OCI-LY1 (cell line): ENCODE results near the gene ADCY1.

Source experiments
- H2AFZ ChIP-seq: fragments of 200-600 bp; sonication (generic), shearing (Covaris generic); 2 replicates; pipeline ENCODE4 v1.6.0; 2014; ENCODE audit warnings: antibody characterized with exemption, mild to moderate bottlenecking, low read length
- H3F3A ChIP-seq: fragments of 200-600 bp; sonication (generic), shearing (Covaris generic); 2 replicates; pipeline ENCODE4 v1.6.0; 2014; ENCODE audit warnings: mild to moderate bottlenecking, antibody characterized with exemption, low read length, moderate library complexity; ENCODE audit not compliant: insufficient read depth
- H3K27ac ChIP-seq: fragments of 200-600 bp; sonication (generic); 2 replicates; pipeline ENCODE4 v1.5.1; 2014; ENCODE audit warnings: low read length, mixed run types, mild to moderate bottlenecking, low read depth; ENCODE audit not compliant: poor library complexity, severe bottlenecking
- H3K27me3 ChIP-seq: fragments of 200-600 bp; sonication (generic); 2 replicates; pipeline ENCODE4 v1.6.0; 2014; ENCODE audit warnings: antibody characterized with exemption, mild to moderate bottlenecking, low read length, moderate library complexity; ENCODE audit not compliant: insufficient read depth
- H3K36me3 ChIP-seq: fragments of 200-600 bp; sonication (generic); 2 replicates; pipeline ENCODE4 v1.6.1; 2014; ENCODE audit warnings: mild to moderate bottlenecking, antibody characterized with exemption, low read length, moderate library complexity, mixed read lengths; ENCODE audit not compliant: insufficient read depth
- H3K4me1 ChIP-seq: fragments of 200-600 bp; sonication (generic); 2 replicates; pipeline ENCODE4 v1.5.1; 2014; ENCODE audit warnings: mild to moderate bottlenecking, low read length, moderate library complexity; ENCODE audit not compliant: insufficient read depth, severe bottlenecking
- H3K4me2 ChIP-seq: fragments of 200-600 bp; sonication (generic), shearing (Covaris generic); 2 replicates; pipeline ENCODE4 v1.6.1; 2014; ENCODE audit warnings: low read length
- H3K4me3 ChIP-seq: fragments of 200-600 bp; sonication (generic); 2 replicates; pipeline ENCODE4 v1.5.1; 2014; ENCODE audit warnings: low read length, low read depth, mild to moderate bottlenecking, mixed read lengths; ENCODE audit not compliant: poor library complexity, severe bottlenecking
- H3K79me2 ChIP-seq: fragments of 200-600 bp; shearing (Covaris generic); 2 replicates; pipeline ENCODE4 v1.6.1; 2016; ENCODE audit warnings: mixed run types, low read length, mixed read lengths; ENCODE audit not compliant: insufficient read depth
- H3K9ac ChIP-seq: fragments of 200-600 bp; sonication (generic), shearing (Covaris generic); 2 replicates; pipeline ENCODE4 v1.6.1; 2014; ENCODE audit warnings: mild to moderate bottlenecking, low read length, mixed read lengths
- H3K9me2 ChIP-seq: fragments of 200-600 bp; sonication (generic), shearing (Covaris generic); 2 replicates; pipeline ENCODE4 v1.6.1; 2014; ENCODE audit warnings: low read depth, mild to moderate bottlenecking, low read length, mixed read lengths
- H3K9me3 ChIP-seq: fragments of 200-600 bp; shearing (Covaris generic); 2 replicates; pipeline ENCODE4 v1.6.1; 2014; ENCODE audit warnings: low read length, mixed read lengths
- H4K20me1 ChIP-seq: fragments of 200-600 bp; sonication (generic), shearing (Covaris generic); 2 replicates; pipeline ENCODE4 v1.6.0; 2016; ENCODE audit warnings: mild to moderate bottlenecking, low read length; ENCODE audit not compliant: insufficient read depth
- CTCF ChIP-seq: fragments of 200-600 bp; sonication (generic), shearing (Covaris generic); IDR thresholded peaks from 2 replicates; pipeline ENCODE4 v1.5.1; 2017; ENCODE audit warnings: mild to moderate bottlenecking, antibody characterized with exemption, low read length, moderate library complexity, mixed read lengths
- EZH2 ChIP-seq: fragments of 200-600 bp; sonication (generic), shearing (Covaris generic); IDR thresholded peaks from 2 replicates; pipeline ENCODE4 v1.8.0; 2017; ENCODE audit warnings: borderline replicate concordance, mixed run types, mild to moderate bottlenecking, antibody characterized with exemption, low read length, moderate library complexity, mixed read lengths

Gene ADCY1

DNA sequence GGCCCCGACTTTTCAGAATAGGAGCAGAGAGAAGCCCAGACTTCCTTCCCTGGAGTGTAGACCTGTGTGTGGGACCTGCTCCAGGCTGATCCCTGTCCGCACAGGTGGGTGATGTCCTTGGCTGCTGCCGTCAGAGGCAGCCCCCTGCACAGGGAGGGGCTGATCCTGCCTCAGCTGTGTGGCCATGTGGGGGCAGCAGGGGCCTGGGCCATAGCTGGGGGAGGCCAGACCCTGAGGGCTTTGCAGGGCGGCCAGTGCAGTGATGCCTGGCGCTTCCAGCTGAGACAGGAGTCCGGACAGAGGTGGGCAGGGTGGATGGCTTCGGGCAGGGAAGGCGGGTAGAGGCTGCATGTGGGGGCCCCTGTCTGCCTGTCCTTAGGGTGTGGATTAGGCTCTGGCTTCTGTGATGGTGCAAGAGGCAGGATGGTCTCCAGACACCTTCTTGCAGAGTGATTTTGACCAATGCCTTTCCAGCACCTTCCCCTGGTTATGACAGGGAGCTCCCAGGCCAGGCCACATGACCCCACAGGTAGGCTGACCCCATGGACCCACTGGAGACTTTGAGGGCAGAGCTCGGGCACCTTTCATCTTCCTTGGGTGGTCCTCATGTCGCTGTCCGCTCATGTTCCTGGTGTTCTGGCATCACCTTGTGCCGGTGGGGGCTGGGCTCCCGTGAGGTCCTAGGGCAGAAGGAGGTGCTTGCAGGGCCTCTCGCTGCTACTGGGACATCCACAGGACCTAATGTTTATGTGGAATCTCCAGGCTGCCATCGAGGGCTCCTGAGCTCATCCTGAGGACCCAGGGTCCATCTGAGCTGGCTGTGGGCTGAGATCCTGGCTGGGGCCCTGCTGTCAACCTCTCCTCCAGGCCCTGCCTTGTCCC is 141.5 kb downstream of the ADCY1 start:
- H3K4me1 ChIP-seq = no peaks in the 10 kb centered on the region
- H3K4me3 ChIP-seq = no peak overlapping the region
- no peak overlapping the region for H3K9ac ChIP-seq
- no peaks in the 10 kb centered on the region for H3K79me2 ChIP-seq
- no peak overlapping the region for H3K4me2 ChIP-seq
- H3K9me3 ChIP-seq = no peaks in the 10 kb centered on the region
- H2AFZ ChIP-seq = no peak overlapping the region
- no peaks in the 10 kb centered on the region for H3K27me3 ChIP-seq
- H3K9me2 ChIP-seq = no peaks in the 10 kb centered on the region
- no peaks in the 10 kb centered on the region for H3K36me3 ChIP-seq
- no peaks in the 10 kb centered on the region for H3F3A ChIP-seq
- no peak overlapping the region for H3K27ac ChIP-seq
- H4K20me1 ChIP-seq = no peaks in the 10 kb centered on the region
- TF ChIP-seq CTCF (no peak), EZH2 (no peak)

- no peaks in the 10 kb centered on the region for H3K36me3 ChIP-seq
- no peak overlapping the region for H3K9ac ChIP-seq
- H3K27me3 ChIP-seq = no peaks in the 10 kb centered on the region
- H3K4me2 ChIP-seq = no peak overlapping the region
- H3K9me2 ChIP-seq = no peaks in the 10 kb centered on the region
- no peaks in the 10 kb centered on the region for H3F3A ChIP-seq
- H4K20me1 ChIP-seq = no peaks in the 10 kb centered on the region
- no peak overlapping the region for H3K4me3 ChIP-seq
- H3K9me3 ChIP-seq = no peaks in the 10 kb centered on the region
- H3K27ac ChIP-seq = no peak overlapping the region
- no peak for TF ChIP-seq CTCF
- TF ChIP-seq EZH2 = no peak
- no peaks in the 10 kb centered on the region for H3K79me2 ChIP-seq
- H2AFZ ChIP-seq = no peak overlapping the region
- H3K4me1 ChIP-seq = no peaks in the 10 kb centered on the region
Measured at GRCh38 chr7:45716380-45717203, 142.4 kb downstream of the ADCY1 start.

DNA sequence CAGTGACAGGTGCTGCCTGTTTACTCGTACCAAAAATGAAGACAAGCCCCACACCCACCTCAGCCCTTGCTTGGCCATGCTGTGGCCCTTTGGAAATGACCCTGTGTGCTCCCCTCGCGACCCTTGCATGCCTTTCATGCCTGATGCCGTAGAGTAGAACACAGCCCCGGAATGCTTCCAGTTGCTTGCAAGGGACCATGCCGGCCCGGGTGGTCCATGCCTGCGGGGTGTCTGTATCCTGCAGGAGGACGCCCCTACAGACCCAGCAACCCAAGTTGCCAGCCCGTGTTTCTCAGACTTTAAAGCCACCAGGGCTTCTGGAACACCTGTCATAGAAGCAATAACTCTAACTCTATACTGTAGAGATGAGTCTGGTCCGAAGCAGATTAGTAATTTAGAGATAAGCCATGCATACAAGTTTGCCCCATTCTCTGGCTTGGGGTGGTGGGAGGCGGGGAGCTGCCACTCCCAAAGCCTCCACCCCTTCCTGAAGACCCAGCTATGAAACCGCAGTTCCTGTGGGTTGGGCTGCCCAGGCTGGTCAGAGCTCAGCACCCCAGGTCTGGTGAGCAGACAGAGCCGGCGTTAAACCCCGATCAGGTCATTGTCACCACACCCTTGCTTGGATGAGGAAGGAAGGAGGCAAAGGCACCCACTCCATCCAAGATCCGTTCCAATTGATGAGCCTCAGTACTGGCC is 143.5 kb downstream of the ADCY1 start:
- no peaks in the 10 kb centered on the region for H3F3A ChIP-seq
- no peak overlapping the region for H3K27ac ChIP-seq
- no peak overlapping the region for H2AFZ ChIP-seq
- H3K4me2 ChIP-seq = no peak overlapping the region
- H3K9me2 ChIP-seq = no peaks in the 10 kb centered on the region
- no peaks in the 10 kb centered on the region for H3K9me3 ChIP-seq
- no peaks in the 10 kb centered on the region for H3K79me2 ChIP-seq
- H3K4me1 ChIP-seq = no peaks in the 10 kb centered on the region
- TF ChIP-seq EZH2 (no peak), CTCF (no peak)
- no peaks in the 10 kb centered on the region for H3K27me3 ChIP-seq
- H3K9ac ChIP-seq = no peak overlapping the region
- no peak overlapping the region for H3K4me3 ChIP-seq
- H3K36me3 ChIP-seq = no peaks in the 10 kb centered on the region
- H4K20me1 ChIP-seq = no peaks in the 10 kb centered on the region
